ENCODE measurements around the gene RAD51B.
A peak's percentile ranks its signal among the peaks of the same experiment; 100 is the strongest.

Gene RAD51B

GRCh38 chr14:68407285-68407684, 587.7 kb downstream of the RAD51B start:
- TF ChIP-seq, protein P1, sequence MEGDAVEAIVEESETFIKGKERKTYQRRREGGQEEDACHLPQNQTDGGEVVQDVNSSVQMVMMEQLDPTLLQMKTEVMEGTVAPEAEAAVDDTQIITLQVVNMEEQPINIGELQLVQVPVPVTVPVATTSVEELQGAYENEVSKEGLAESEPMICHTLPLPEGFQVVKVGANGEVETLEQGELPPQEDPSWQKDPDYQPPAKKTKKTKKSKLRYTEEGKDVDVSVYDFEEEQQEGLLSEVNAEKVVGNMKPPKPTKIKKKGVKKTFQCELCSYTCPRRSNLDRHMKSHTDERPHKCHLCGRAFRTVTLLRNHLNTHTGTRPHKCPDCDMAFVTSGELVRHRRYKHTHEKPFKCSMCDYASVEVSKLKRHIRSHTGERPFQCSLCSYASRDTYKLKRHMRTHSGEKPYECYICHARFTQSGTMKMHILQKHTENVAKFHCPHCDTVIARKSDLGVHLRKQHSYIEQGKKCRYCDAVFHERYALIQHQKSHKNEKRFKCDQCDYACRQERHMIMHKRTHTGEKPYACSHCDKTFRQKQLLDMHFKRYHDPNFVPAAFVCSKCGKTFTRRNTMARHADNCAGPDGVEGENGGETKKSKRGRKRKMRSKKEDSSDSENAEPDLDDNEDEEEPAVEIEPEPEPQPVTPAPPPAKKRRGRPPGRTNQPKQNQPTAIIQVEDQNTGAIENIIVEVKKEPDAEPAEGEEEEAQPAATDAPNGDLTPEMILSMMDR (IDR thresholded peaks at IDR 0.05; ENCODE audit: insufficient read depth, missing control alignments) = no peak
- FAIRE-seq = no peak
- DNase-seq (ENCODE audit: insufficient read length, low spot score) = no peak

- DNase-seq (ENCODE audit: insufficient read length, low spot score) (no peak), FAIRE-seq (no peak)
- TF ChIP-seq, protein P1 (IDR thresholded peaks at IDR 0.05; ENCODE audit: insufficient read depth, missing control alignments) = no peak
Measured at GRCh38 chr14:68407825-68408224, 588.2 kb downstream of the RAD51B start.

GRCh38 chr14:68408680-68409079, 589.1 kb downstream of the RAD51B start:
- DNase-seq (ENCODE audit: insufficient read length, low spot score) = no peak
- FAIRE-seq = no peak
- TF ChIP-seq, protein P1 (IDR thresholded peaks at IDR 0.05; ENCODE audit: insufficient read depth, missing control alignments) = peak; percentile 9

DNA sequence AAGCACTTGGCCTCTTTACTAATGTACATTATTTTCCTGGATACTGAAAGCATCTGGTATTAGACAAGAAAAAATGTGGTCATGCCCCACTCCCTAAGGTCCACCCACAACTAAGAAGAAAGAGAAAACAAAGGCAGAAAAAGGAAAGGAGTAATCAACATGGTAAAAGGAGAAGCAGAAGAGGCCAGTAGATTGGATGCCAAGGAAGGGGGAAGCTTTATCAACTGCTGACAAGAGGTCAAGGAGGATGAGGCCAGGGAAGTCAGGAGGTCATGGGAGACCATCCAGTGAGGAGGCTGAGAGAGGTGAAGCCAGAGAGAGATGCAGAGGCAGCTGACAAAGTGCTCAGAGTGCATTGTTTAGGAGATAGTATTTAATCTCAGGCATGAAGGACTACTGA, 589.8 kb downstream of the RAD51B start:
- TF ChIP-seq, protein P1 (IDR thresholded peaks at IDR 0.05; ENCODE audit: insufficient read depth, missing control alignments) = no peak
- DNase-seq (ENCODE audit: insufficient read length, low spot score) (no peak), FAIRE-seq (no peak)

DNA sequence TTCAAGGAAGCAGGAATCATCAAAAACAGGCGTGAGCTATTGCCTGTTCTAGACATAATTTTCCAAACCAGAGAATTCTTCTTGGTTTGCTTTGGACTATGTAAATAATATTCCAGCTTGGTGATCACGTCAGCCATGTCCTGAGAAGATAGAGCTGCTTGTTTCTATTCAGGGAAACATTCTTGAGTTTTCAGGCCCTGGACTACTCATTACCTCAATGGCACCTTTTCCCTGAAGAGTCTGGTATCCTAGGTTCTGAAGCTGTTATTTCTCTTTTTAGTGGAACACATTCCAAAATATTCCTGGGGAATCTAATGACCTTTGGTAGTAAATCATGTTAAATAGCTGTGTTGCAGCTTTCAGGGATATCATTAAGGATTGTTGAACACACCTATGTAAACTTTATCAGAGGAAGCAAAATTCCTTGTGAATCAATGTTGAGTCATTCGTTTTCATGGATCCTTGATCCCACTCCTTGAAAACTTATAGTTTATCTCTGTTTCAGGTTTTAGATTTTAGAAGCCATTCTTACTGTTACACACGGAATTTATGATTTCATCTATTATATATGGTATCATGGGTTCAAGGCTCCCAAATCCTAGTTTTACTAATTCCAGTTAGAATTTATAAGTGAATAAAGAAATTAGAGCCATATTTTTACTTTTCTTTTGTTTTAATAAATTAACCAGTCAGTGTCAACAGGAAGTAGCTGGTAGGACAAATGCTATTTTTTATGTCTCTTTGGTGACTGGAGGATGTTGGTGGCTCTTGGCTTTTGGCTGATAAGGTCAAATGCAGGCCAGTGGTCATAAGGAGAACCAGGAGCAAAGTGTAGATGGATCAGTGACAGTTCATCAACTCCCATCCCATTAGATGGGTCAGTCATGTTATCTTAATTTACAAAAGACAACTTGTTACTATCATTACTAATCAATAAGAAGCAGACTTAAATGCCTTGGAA, 593.2 kb downstream of the RAD51B start:
- DNase-seq (ENCODE audit: insufficient read length, low spot score) (no peak), FAIRE-seq (no peak)
- TF ChIP-seq, protein P1 (IDR thresholded peaks at IDR 0.05; ENCODE audit: insufficient read depth, missing control alignments) = no peak

- FAIRE-seq (no peak), DNase-seq (ENCODE audit: insufficient read length, low spot score) (no peak)
- TF ChIP-seq, protein P1 (IDR thresholded peaks at IDR 0.05; ENCODE audit: insufficient read depth, missing control alignments) = no peak
Measured at GRCh38 chr14:68413509-68413908, 593.9 kb downstream of the RAD51B start.

GRCh38 chr14:68414121-68414520, 594.5 kb downstream of the RAD51B start:
- DNase-seq (ENCODE audit: insufficient read length, low spot score) = no peak
- no peak for FAIRE-seq

More at GRCh38 chr14:68414121-68414520, 594.5 kb downstream of the RAD51B start:
- TF ChIP-seq, protein P1 (IDR thresholded peaks at IDR 0.05; ENCODE audit: insufficient read depth, missing control alignments) = no peak
